Measurements from ENCODE around the gene STAG1. TPM values are rescaled to one million over a fixed set of nuclear protein-coding genes. Genes with fewer than 3 reads are reported as not detected.

STAG1 gene
- total RNA-seq, 1 experiment from 2014 or later: 43.7 TPM

- H3K4me3 ChIP-seq (ENCODE audit: low read depth in 2 of 2, low read length in 2 of 2): no peak overlapping the region
- no peaks in the 10 kb centered on the region for H3K4me1 ChIP-seq (ENCODE audit: control insufficient read depth, insufficient read depth, low read length)
- DNase-seq (ENCODE audit: low read depth, low spot score) (no peak), ATAC-seq (no peak)
- intact Hi-C loops (cut with micrococcal nuclease; ENCODE audit: unreplicated experiment) (loop anchor here (2.0 kb wide), 1 partner anchor 17 kb away; no protein-coding TSS in a partner anchor), in situ Hi-C loops (cut with HindIII; ENCODE audit: low pct_unique_long_range_greater_than_20kb, low sequenced_read_pairs) (no loop called here)
- no TSS peak for BruUV-seq (replicated peaks)
- no peaks in the 10 kb centered on the region for H3K9me3 ChIP-seq (ENCODE audit: control insufficient read depth, insufficient read depth, low read depth, low read length)
- ChIA-PET POLR2A (no interaction called here), CTCF (no interaction called here)
- no peak overlapping the region for H3K27ac ChIP-seq (ENCODE audit: low read length)
- no peak for TF ChIP-seq REST (IDR thresholded peaks at IDR 0.05; ENCODE audit: insufficient read depth in 1 of 2, low read depth in 2 of 2, low read length in 1 of 2)
- no peak for TF ChIP-seq SIN3A (IDR thresholded peaks at IDR 0.05; ENCODE audit: borderline replicate concordance, insufficient read depth, low read depth, low read length)
- TF ChIP-seq POLR2AphosphoS5 (IDR thresholded peaks at IDR 0.05; ENCODE audit: low read depth, low read length): no peak
- TF ChIP-seq TCF7L2 (IDR thresholded peaks at IDR 0.05; ENCODE audit: low read depth, low read length): no peak
- no peak for TF ChIP-seq CTCF (IDR thresholded peaks at IDR 0.05)
- H3K27me3 ChIP-seq (ENCODE audit: control insufficient read depth, insufficient read depth, low read length): no peaks in the 10 kb centered on the region
- H3K36me3 ChIP-seq (ENCODE audit: control insufficient read depth, insufficient read depth, low read length): no peaks in the 10 kb centered on the region
Observed at GRCh38 chr3:136671921-136672320, 80.3 kb downstream of the STAG1 start.

- ATAC-seq: no peak
- no peaks in the 10 kb centered on the region for H3K4me1 ChIP-seq (ENCODE audit: control insufficient read depth, insufficient read depth, low read length)
- no peaks in the 10 kb centered on the region for H3K27me3 ChIP-seq (ENCODE audit: control insufficient read depth, insufficient read depth, low read length)
- intact Hi-C loops (cut with micrococcal nuclease; ENCODE audit: unreplicated experiment): loop anchor here (2.0 kb wide), 1 partner anchor 15 kb away; no protein-coding TSS in a partner anchor
- no peaks in the 10 kb centered on the region for H3K36me3 ChIP-seq (ENCODE audit: control insufficient read depth, insufficient read depth, low read length)
- CTCF ChIA-PET: no interaction called here
- in situ Hi-C loops (cut with HindIII; ENCODE audit: low pct_unique_long_range_greater_than_20kb, low sequenced_read_pairs): no loop called here
- BruUV-seq (replicated peaks): no TSS peak
- H3K9me3 ChIP-seq (ENCODE audit: control insufficient read depth, insufficient read depth, low read depth, low read length): no peaks in the 10 kb centered on the region
- H3K27ac ChIP-seq (ENCODE audit: low read length): no peak overlapping the region
- DNase-seq (ENCODE audit: low read depth, low spot score): no peak
- POLR2A ChIA-PET: no interaction called here
- TF ChIP-seq CTCF (IDR thresholded peaks at IDR 0.05): no peak
- TF ChIP-seq SIN3A (IDR thresholded peaks at IDR 0.05; ENCODE audit: borderline replicate concordance, insufficient read depth, low read depth, low read length): no peak
- TF ChIP-seq POLR2AphosphoS5 (IDR thresholded peaks at IDR 0.05; ENCODE audit: low read depth, low read length): no peak
- no peak for TF ChIP-seq REST (IDR thresholded peaks at IDR 0.05; ENCODE audit: insufficient read depth in 1 of 2, low read depth in 2 of 2, low read length in 1 of 2)
- no peak for TF ChIP-seq TCF7L2 (IDR thresholded peaks at IDR 0.05; ENCODE audit: low read depth, low read length)
- H3K4me3 ChIP-seq (ENCODE audit: low read depth in 2 of 2, low read length in 2 of 2): no peak overlapping the region
Observed at GRCh38 chr3:136670166-136670565, 82.0 kb downstream of the STAG1 start.

Data from Panc1 (cell line).